Peyer's patch (tissue), 4 donors: ENCODE measurements around the gene BAHCC1.

Experiments used
- CTCF ChIP-seq, 6 experiments: fragments of 450-650 bp in 4 of 6; fragments of 200-600 bp in 2 of 6; sonication (generic) in 1 of 6; IDR thresholded peaks; one replicate each; pipeline ENCODE4 v1.5.1; 2017 to 2019; ENCODE audit warnings: antibody characterized with exemption in 6 of 6, mild to moderate bottlenecking in 3 of 6, moderate library complexity in 1 of 6
- POLR2A ChIP-seq, 2 donors: fragments of 450-650 bp; IDR thresholded peaks; one replicate each; pipeline ENCODE4 v1.5.1; 2017; ENCODE audit warnings: antibody characterized with exemption in 2 of 2, mild to moderate bottlenecking in 2 of 2, moderate library complexity in 2 of 2

- peak; percentile 31 to 73 for TF ChIP-seq POLR2A (IDR thresholded peaks at IDR 0.05)
- peak in 1 of 6 experiments; percentile 2 for TF ChIP-seq CTCF (IDR thresholded peaks at IDR 0.05)
Observed at GRCh38 chr17:81509207-81509971, 114.1 kb downstream of the BAHCC1 start.
